CD4-positive, alpha-beta T cell treated with Interleukin-17A for 1 hour (primary cell): ENCODE results near the gene CRMP1.
"Not testable (repeated sequence)": the region's sequence is repeated elsewhere in the genome, so short reads cannot be mapped to it uniquely, and the experiment has no call there.

Source experiments
- DNase-seq: peaks from one replicate; pipeline ENCODE4 v3.0.0-alpha.2; 2020

The CRMP1 gene

DNA sequence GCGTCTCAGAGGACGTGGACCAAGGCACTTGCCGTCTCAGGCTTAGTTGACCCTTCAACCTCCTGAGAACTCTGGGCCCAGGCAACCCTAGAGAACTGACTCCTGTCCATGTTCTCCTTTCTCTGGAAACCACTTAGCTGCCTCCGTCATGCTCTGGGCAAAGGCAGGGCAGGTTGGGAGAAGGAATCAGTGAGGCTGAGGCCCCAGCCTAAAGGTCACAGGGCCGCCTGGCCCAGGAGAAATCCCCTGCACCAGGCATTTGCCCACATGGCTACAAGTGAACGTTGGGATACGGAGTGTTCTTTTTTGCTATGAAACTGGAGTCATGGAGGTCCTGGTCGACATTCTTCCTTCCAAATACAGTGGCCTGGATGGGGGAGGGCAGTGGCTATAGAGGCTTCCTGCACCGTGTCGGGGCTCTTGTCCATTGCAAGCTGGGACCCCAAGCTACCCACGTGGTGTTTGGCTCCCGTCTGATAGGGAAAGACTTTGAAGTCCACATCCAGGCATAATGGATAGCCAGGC, 76.0 kb downstream of the CRMP1 start:
- DNase-seq = no peak

DNA sequence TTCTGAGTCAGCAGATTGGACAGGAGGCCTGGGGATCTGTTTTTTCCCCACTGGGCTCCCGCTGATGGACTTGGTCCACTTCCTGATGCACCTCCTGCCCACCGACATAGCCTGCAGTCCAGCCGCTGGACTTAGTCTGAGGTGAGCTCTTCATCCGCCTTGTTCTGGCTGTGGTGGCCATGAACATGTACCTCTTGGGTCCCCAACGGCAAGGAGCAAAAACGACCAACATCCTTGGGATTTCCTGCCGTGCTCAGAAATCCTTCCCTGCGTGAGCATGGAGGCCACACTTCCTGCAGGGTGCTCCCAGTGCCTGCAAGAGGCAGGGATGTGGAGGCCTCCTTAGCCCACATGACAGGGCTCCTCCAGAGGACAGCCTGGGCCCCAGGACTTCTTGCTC, 76.8 kb downstream of the CRMP1 start:
- no peak for DNase-seq

DNA sequence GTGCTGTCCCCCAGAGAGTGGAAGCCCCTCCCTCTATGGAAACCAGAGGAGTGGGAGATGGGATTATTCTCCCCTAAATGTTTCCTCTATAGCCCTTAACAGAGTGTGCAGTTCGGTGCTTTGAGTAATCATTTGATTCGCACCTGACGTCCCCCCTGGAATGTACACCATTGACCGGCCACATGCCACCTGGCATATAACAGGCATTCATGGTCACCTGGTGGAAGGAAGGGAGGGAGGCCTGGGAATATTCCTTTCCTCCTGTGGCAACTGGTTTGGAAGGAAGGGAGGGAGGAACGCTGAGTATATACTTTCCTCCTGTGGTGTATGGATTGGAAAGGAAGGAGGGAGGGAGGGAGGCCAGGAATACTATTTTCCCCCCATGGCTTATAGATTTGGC, 77.2 kb downstream of the CRMP1 start:
- DNase-seq = no peak

- no peak for DNase-seq
These were observed 78.5 kb downstream of the CRMP1 start for GRCh38 chr4:5814421-5814820.

GRCh38 chr4:5813882-5814255, 79.0 kb downstream of the CRMP1 start:
- no peak for DNase-seq

DNA sequence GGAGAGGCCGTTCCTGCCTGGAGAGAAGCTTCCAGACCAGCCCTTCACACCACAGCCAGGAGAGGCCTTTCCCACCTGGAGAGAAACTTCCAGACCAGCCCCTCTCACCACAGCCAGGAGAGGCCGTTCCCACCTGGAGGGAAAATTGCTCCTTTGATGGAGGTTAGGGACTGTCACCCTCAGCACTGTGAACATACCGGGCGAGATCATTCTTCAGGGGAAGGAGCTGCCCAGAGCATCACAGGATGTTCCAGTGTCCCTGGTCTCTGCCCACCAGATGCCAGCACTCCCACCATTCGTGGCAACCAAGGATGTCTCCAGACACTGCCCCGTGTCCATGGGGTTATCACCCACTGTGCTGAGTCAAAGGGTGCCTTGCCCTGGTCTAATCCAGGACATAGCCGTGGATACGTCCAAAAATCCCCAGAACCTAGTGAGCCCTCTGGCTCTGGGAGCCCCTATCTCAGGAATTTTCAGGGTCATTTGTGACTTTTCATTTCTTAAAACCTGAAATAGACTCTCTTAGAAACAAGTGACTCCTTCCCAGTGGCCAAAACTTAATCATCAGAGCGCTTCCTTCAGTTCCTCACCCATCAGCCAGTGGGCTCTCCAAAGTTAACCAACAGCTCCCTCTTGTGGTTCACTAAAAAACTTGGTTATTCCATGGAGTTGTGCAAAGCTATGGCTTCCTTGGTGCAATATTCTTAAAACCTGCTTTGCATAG, 80.2 kb downstream of the CRMP1 start:
- DNase-seq = peak; percentile 40

GRCh38 chr4:5812057-5812456, 80.8 kb downstream of the CRMP1 start:
- not testable (repeated sequence) for DNase-seq

DNA sequence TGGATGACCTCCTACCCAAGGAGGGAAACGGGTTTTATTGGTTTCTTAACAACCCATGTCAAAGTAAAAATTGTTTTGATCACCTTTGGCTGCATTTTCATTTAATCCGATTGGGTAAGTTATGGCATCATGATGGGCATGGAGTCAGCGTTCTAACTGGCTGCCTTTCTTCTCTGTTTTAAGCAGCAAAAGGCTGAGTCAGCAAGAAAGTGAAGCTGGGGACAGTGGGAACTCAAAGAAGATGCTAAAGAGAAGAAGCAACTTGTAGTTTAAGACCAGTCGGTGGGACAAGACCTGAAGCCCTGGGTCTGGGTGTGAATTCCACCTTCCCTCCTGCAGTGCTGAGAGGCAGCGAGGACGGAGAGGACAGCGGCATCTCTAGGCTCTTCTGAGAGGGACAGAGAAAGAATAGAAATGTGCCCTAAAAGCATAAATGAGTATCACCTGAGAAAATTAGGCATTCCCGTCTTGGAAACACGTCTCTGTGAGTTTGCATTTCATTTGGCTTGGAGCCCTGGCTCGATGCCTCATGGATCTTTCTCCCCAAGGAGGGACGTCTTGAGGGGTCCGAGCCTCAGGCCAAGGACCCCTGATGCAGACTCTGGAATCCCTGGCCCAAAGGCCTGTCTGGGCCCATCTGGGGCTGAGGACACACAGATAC, 82.0 kb downstream of the CRMP1 start:
- no peak for DNase-seq

- no peak for DNase-seq
These were observed 82.7 kb downstream of the CRMP1 start for GRCh38 chr4:5810151-5810550.

GRCh38 chr4:5809216-5809776, 83.6 kb downstream of the CRMP1 start:
- no peak for DNase-seq

DNA sequence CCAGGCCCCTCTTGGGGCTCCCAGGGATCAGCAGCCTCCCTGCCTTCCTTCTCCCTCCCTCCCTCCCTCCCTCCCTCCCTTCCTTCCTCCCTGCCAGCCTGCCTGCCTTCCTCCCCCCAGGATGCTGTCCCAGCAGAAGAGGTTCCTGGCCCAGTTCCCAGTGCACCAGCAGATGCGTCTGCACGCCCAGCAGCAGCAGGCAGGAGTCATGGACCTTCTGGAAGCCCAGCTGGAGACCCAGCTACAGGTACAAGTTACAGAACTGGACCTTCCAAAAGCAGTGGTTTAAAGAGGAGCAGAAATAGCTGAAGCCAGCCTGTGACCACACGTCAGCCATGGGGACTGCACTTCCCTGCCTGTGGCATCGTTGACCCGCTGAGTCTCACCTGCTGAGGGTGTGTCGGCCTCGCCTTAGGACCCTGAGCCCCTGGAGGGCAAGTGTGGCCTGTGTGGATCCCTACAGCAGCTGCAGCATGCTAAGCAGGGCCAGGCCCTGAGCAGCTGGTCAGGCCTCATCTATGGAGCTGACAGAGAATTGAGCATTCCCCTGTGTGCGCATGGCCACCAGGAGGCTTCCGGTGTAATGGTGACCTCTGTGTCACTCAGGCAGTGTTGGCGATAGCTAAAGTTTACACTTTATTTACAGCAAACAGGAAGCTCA, 84.7 kb downstream of the CRMP1 start:
- DNase-seq = no peak

DNA sequence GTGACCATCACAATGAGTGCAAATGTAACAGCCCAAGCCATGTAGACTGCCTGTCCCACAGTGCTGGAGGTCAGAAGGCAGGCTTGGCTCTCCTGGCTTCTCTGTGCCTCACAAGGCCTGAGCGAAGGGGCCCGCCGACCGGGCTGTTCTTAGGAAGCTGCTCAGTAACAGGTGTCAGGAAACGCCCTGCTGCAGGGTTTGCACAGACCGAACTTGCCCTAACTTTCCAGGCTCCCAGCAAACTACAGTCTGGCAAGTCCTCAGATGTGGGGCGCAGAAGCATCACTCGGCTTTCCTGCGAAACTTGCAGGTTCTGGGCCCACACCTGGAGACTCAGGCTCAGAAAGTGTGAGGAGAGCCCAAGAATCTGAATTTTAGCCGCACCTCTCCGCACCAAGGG, 87.6 kb downstream of the CRMP1 start:
- DNase-seq = no peak

- no peak for DNase-seq
These were observed 88.2 kb downstream of the CRMP1 start for GRCh38 chr4:5804656-5805055.

- no peak for DNase-seq
These were observed 90.3 kb downstream of the CRMP1 start for GRCh38 chr4:5802565-5802964.

DNA sequence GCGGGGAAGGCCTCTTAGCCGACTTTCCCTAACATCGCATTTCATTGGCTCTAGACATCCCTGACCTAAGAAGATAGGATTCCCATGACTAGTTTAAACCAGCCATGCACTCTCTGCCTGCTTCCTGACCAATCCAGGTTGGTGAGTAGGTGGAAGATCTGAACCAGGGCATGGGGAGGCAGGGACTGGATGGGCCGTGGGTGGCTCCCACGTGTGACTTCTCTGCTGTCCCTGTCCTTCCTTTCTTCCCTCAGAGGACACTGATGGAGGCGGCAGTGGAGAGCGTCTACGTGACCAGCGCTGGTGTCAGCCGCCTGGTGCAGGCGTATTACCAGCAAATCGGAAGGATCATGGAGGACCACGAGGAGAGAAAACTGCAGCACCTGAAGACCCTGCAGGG, 91.2 kb downstream of the CRMP1 start:
- no peak for DNase-seq

DNA sequence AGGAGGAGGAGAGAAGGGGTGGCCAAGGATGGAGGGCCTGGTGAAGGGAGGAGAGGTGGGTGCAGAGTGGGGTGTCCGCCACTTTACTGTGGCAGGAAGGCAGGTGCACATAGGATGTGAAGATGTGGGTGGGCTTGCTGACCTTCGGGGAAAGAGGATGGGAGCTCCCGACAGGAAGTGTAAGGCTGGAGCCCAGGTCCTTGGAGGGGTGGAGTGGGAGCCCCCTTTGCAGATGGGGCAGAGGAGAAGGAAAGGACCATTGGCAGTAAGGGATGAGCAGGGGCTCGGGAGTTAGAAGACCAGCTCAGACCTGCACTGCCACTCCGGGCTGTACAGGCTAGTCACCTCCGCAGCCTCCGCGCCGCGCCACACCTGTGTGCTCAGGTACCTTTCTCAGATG, 92.4 kb downstream of the CRMP1 start:
- DNase-seq = no peak

DNA sequence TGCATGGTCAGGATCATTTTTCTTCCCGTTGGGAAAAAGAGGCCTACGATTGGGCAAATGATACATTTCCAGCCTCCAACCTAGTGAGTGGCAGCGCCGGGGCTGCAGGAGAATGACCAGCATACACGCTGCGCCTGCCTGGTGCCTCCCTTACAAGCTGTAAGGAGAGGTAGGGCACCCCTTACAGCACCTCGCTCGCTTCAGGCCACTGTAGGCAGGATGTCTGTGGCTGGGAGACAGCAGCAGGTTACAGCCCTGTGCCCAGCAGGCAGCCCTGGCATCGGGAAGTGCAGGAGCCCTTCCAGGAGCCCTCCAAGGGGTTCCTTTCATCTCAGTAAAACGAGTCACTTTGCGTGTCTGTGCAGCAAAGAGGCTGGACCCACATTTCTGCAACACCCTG, 93.5 kb downstream of the CRMP1 start:
- no peak for DNase-seq

DNA sequence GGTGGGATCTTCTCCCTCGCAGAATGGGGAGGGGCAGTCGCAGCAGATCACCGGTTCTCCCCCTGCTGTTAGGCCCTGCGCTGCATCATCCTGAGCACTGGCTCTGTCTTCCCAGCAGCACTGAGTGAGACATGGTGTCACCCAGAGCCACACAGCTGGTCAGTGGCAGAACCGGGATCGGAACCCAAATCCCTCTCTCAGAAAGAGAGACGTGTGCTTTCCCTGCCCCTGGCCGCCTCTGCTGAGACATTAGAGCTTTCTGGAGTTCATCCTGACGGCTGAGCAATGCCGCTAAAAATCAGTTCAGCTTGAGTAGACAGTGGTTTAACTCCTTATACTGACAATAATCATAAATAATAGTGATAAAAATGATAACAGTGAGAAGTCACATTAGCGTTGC, 93.9 kb downstream of the CRMP1 start:
- DNase-seq = no peak

GRCh38 chr4:5798462-5798861, 94.4 kb downstream of the CRMP1 start:
- DNase-seq = no peak

DNA sequence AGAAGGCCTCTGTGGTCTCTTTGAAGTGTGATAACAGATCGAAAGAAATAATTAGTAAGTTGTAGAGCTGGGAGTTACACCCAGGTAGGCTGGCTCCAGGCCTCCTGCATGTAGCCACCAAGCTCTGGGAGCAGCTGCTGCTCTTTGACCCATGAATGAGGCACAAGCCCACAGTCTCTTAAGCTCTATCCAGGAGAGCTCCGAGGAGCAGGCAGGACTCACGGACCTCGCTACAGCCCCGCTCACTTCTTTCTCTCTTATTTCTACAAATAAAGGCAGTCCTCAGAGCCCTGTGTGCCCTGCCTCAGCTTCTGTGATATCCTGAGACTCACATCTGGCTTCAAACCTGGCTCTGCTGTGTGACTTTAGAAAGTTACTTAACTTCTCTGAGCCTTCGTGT, 95.0 kb downstream of the CRMP1 start:
- DNase-seq = no peak

DNA sequence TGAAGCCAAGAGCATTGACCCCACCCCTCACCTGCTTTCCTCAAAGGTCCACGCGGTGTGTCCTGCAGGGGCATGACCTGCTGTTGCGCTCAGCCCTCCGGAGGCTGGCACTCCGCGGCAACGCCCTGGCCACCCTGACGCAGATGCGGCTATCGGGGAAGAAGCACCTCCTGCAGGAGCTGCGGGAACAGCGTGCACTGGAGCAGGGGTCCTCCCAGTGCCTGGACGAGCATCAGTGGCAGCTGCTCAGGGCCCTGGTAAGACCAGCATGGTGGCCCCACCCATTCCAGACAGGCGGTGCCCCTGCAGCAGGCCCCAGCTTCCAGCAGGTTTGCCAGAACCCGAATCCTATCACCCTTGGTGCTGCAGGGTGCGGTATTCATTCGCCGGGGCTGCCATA, 95.9 kb downstream of the CRMP1 start:
- no peak for DNase-seq

DNA sequence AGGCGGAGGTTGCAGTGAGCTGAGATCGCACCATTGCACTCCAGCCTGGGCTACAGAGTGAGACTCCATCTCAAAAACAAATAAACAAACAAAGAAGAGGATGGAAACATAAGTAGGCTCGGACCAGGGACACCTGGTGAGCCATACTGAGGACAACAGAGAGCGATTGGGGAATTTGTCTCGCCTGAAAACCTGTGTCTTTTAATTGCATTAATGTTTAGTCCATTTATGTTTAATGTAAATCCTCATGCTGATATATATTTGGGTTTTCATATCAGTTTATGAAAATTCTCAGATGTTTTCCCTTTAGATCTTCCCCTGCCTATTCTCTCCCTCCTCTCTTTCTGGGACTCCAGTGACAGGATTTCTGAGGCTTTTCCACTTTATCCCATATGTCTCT, 97.3 kb downstream of the CRMP1 start:
- no peak for DNase-seq

DNA sequence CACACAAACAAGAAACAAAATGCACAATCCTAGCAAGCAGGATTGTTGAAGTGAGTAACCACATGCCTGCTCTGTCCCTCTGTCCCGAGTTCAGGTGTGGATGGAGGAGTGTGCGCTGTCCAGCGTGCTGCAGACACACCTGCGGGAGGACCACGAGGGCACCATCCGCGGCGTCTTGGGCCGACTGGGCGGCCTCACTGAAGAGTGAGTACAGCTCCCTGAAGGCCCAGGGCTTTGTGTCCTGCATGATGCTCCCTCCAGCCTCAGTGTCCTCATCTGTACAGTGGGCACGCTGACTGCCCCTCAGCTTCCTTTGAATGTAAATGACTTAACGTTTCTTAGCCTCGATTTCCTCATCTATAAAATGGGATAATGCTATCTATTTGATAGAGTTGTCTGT, 99.4 kb downstream of the CRMP1 start:
- no peak for DNase-seq

GRCh38 chr4:5791654-5792053, 101.2 kb downstream of the CRMP1 start:
- DNase-seq = no peak
